ENCODE measurements around the gene TBPL2.
"Not testable (repeated sequence)": the region's sequence is repeated elsewhere in the genome, so short reads cannot be mapped to it uniquely, and the experiment has no call there.

TBPL2 gene

GRCh38 chr14:55426891-55427290 is 13.5 kb downstream of the TBPL2 start:
- DNase-seq (ENCODE audit: extremely low spot score): no peak
- POLR2A ChIA-PET: interaction anchor here (0.5 kb wide), 1 partner anchor 66 kb away, joined by 4 read pairs; no protein-coding TSS in a partner anchor
- CTCF ChIA-PET: interaction anchor here (0.8 to 4.9 kb wide), 7 partner anchors 8 to 156 kb away, joined by 3 to 29 read pairs (median 4); no protein-coding TSS in a partner anchor
- no peak for TF ChIP-seq CTCF (IDR thresholded peaks at IDR 0.05; ENCODE audit: control extremely low read depth, extremely low read depth, low read depth, missing control alignments)

GRCh38 chr14:55425091-55425490 is 15.3 kb downstream of the TBPL2 start:
- TF ChIP-seq CTCF (IDR thresholded peaks at IDR 0.05; ENCODE audit: control extremely low read depth, extremely low read depth, low read depth, missing control alignments): no peak
- CTCF ChIA-PET: interaction anchor here (1.2 to 4.9 kb wide), 3 partner anchors 9 to 22 kb away, joined by 3 to 29 read pairs (median 11); no protein-coding TSS in a partner anchor
- POLR2A ChIA-PET: no interaction called here
- DNase-seq (ENCODE audit: extremely low spot score): no peak

- no peak for DNase-seq (ENCODE audit: extremely low spot score)
- ChIA-PET CTCF (interaction anchor here (1.2 to 1.8 kb wide), 3 partner anchors 8 to 21 kb away, joined by 3 to 11 read pairs (median 3); no protein-coding TSS in a partner anchor), POLR2A (no interaction called here)
- no peak for TF ChIP-seq CTCF (IDR thresholded peaks at IDR 0.05; ENCODE audit: control extremely low read depth, extremely low read depth, low read depth, missing control alignments)
Measured at GRCh38 chr14:55423969-55424368, 16.4 kb downstream of the TBPL2 start.

GRCh38 chr14:55422338-55422737 is 18.1 kb downstream of the TBPL2 start:
- CTCF ChIA-PET: interaction anchor here (0.8 kb wide), 1 partner anchor 24 kb away, joined by 3 read pairs; no protein-coding TSS in a partner anchor
- DNase-seq (ENCODE audit: extremely low spot score); POLR2A ChIA-PET: not testable (repeated sequence)

- ChIA-PET CTCF (interaction anchor here (0.9 to 5.5 kb wide), 9 partner anchors 8 to 159 kb away, joined by 3 to 29 read pairs (median 4); no protein-coding TSS in a partner anchor), POLR2A (interaction anchor here (0.6 kb wide), 1 partner anchor 8 kb away, joined by 3 read pairs; no protein-coding TSS in a partner anchor)
- no peak for DNase-seq (ENCODE audit: extremely low spot score)
- no peak for TF ChIP-seq CTCF (IDR thresholded peaks at IDR 0.05; ENCODE audit: control extremely low read depth, extremely low read depth, low read depth, missing control alignments)
Measured at GRCh38 chr14:55419663-55420062, 20.8 kb downstream of the TBPL2 start.

- CTCF ChIA-PET: interaction anchor here (1.2 to 5.5 kb wide), 5 partner anchors 9 to 1056 kb away, joined by 3 to 29 read pairs (median 6); no protein-coding TSS in a partner anchor
- POLR2A ChIA-PET: interaction anchor here (0.6 kb wide), 1 partner anchor 21 kb away, joined by 5 read pairs; no protein-coding TSS in a partner anchor
- DNase-seq (ENCODE audit: extremely low spot score): no peak
- no peak for TF ChIP-seq CTCF (IDR thresholded peaks at IDR 0.05; ENCODE audit: control extremely low read depth, extremely low read depth, low read depth, missing control alignments)
Measured at GRCh38 chr14:55418411-55418810, 22.0 kb downstream of the TBPL2 start.

GRCh38 chr14:55417955-55418354 is 22.5 kb downstream of the TBPL2 start:
- no peak for TF ChIP-seq CTCF (IDR thresholded peaks at IDR 0.05; ENCODE audit: control extremely low read depth, extremely low read depth, low read depth, missing control alignments)
- CTCF ChIA-PET: interaction anchor here (1.5 to 5.5 kb wide), 7 partner anchors 11 to 1057 kb away, joined by 3 to 29 read pairs (median 7); no protein-coding TSS in a partner anchor
- no peak for DNase-seq (ENCODE audit: extremely low spot score)
- POLR2A ChIA-PET: no interaction called here

Measured in GM10248 (cell line).